Measurements from ENCODE around the gene NFAM1.

Gene NFAM1

DNA sequence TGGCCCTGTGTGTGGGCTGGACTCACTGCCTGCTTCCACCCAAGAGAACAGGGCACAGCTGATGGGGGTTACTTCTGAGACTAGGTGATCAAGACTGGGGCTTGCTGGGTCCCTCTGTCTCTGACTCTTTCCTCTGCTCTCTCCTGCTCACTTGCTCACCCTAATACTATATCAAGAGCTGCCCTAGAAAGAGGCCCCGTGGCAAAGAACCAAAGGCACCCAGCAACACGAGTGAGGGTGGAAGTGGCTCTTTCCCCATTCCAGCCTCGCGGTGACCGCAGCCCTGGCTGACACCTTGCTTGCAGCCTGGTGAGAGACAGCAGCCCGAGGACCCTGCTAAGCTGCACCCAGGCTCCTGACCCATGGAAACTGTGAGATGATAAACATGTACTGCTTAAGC is 20.7 kb upstream of the NFAM1 start:
- Histone ChIP-seq H3K4me3 (ENCODE audit: extremely low read depth, insufficient read depth, low read length, poor library complexity, severe bottlenecking) (no peak overlapping the region), H3K27ac (ENCODE audit: low read depth, low read length, severe bottlenecking) (no peak overlapping the region), H3K36me3 (ENCODE audit: control insufficient read depth, insufficient read depth, low read length) (no peaks in the 10 kb centered on the region), H3K4me1 (ENCODE audit: control insufficient read depth, insufficient read depth, low read length, poor library complexity, severe bottlenecking) (no peaks in the 10 kb centered on the region), H3K9me3 (ENCODE audit: control insufficient read depth, low read length) (no peaks in the 10 kb centered on the region)
- WGBS, 2 experiments (ENCODE audit: insufficient coverage in 2 of 2), result 86 to 90% methylated on average over 4 to 5 of the region's 6 CpGs

- no peak overlapping the region for H3K4me3 ChIP-seq (ENCODE audit: extremely low read depth, insufficient read depth, low read length, poor library complexity, severe bottlenecking)
- 92 to 95% methylated on average over 10 to 11 of the region's 11 CpGs for WGBS, 2 experiments (ENCODE audit: insufficient coverage in 2 of 2)
- H3K36me3 ChIP-seq (ENCODE audit: control insufficient read depth, insufficient read depth, low read length), result no peaks in the 10 kb centered on the region
- H3K9me3 ChIP-seq (ENCODE audit: control insufficient read depth, low read length), result no peaks in the 10 kb centered on the region
- H3K4me1 ChIP-seq (ENCODE audit: control insufficient read depth, insufficient read depth, low read length, poor library complexity, severe bottlenecking), result no peaks in the 10 kb centered on the region
- H3K27ac ChIP-seq (ENCODE audit: low read depth, low read length, severe bottlenecking), result no peak overlapping the region
Observed at GRCh38 chr22:42452456-42452855, 20.3 kb upstream of the NFAM1 start.

DNA sequence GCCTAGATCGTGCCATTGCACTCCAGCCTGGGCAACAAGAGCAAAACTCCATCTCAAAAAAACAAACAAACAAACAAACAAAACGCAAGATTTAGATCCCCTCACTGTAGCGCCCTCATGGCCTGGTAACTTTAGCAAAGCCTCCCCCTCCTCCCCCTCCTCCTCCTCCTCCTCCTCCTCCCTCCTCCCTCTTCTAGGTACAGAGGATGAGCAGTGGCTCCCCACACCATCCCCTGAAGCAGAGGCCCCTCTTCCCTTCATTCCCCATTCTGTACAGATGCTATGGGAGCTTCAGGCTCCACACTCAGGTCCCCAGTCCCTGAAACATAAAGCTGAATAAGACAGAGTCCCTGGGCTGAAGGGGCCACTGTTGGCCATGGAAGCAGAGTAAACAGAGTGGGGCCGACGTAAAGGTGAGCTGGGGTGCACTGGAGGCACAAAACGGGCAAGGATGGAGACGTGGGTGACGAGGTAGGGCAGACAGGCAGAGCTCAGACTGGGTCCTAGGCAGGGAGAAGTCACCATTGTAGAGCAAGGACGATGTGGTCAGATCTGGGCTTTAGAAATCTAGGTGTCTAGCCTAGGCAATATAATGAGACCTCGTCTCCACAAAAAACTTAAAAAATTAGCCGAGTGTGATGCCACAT is 19.4 kb upstream of the NFAM1 start:
- Histone ChIP-seq H3K4me3 (ENCODE audit: extremely low read depth, insufficient read depth, low read length, poor library complexity, severe bottlenecking) (no peak overlapping the region), H3K27ac (ENCODE audit: low read depth, low read length, severe bottlenecking) (no peak overlapping the region), H3K36me3 (ENCODE audit: control insufficient read depth, insufficient read depth, low read length) (no peaks in the 10 kb centered on the region), H3K9me3 (ENCODE audit: control insufficient read depth, low read length) (no peaks in the 10 kb centered on the region), H3K4me1 (ENCODE audit: control insufficient read depth, insufficient read depth, low read length, poor library complexity, severe bottlenecking) (no peaks in the 10 kb centered on the region)
- WGBS, 2 experiments (ENCODE audit: insufficient coverage in 2 of 2), result 85 to 88% methylated on average over 8 to 10 of the region's 11 CpGs

- WGBS, 2 experiments (ENCODE audit: insufficient coverage in 2 of 2), result 87 to 91% methylated on average over 3 to 6 of the region's 6 CpGs
Observed at GRCh38 chr22:42450862-42451261, 18.7 kb upstream of the NFAM1 start.

GRCh38 chr22:42446151-42446550 is 13.9 kb upstream of the NFAM1 start:
- 88 to 100% methylated on average over 3 to 5 of the region's 13 CpGs for WGBS, 2 experiments (ENCODE audit: insufficient coverage in 2 of 2)
- H3K36me3 ChIP-seq (ENCODE audit: control insufficient read depth, insufficient read depth, low read length), result no peaks in the 10 kb centered on the region
- H3K4me3 ChIP-seq (ENCODE audit: extremely low read depth, insufficient read depth, low read length, poor library complexity, severe bottlenecking), result no peak overlapping the region
- H3K4me1 ChIP-seq (ENCODE audit: control insufficient read depth, insufficient read depth, low read length, poor library complexity, severe bottlenecking), result peaks cover 3% of the 10 kb centered on the region
- no peaks in the 10 kb centered on the region for H3K9me3 ChIP-seq (ENCODE audit: control insufficient read depth, low read length)
- H3K27ac ChIP-seq (ENCODE audit: low read depth, low read length, severe bottlenecking), result no peak overlapping the region

More at GRCh38 chr22:42450862-42451261, 18.7 kb upstream of the NFAM1 start:
- Histone ChIP-seq H3K36me3 (ENCODE audit: control insufficient read depth, insufficient read depth, low read length) (no peaks in the 10 kb centered on the region), H3K4me3 (ENCODE audit: extremely low read depth, insufficient read depth, low read length, poor library complexity, severe bottlenecking) (no peak overlapping the region), H3K27ac (ENCODE audit: low read depth, low read length, severe bottlenecking) (no peak overlapping the region), H3K9me3 (ENCODE audit: control insufficient read depth, low read length) (no peaks in the 10 kb centered on the region), H3K4me1 (ENCODE audit: control insufficient read depth, insufficient read depth, low read length, poor library complexity, severe bottlenecking) (no peaks in the 10 kb centered on the region)

DNA sequence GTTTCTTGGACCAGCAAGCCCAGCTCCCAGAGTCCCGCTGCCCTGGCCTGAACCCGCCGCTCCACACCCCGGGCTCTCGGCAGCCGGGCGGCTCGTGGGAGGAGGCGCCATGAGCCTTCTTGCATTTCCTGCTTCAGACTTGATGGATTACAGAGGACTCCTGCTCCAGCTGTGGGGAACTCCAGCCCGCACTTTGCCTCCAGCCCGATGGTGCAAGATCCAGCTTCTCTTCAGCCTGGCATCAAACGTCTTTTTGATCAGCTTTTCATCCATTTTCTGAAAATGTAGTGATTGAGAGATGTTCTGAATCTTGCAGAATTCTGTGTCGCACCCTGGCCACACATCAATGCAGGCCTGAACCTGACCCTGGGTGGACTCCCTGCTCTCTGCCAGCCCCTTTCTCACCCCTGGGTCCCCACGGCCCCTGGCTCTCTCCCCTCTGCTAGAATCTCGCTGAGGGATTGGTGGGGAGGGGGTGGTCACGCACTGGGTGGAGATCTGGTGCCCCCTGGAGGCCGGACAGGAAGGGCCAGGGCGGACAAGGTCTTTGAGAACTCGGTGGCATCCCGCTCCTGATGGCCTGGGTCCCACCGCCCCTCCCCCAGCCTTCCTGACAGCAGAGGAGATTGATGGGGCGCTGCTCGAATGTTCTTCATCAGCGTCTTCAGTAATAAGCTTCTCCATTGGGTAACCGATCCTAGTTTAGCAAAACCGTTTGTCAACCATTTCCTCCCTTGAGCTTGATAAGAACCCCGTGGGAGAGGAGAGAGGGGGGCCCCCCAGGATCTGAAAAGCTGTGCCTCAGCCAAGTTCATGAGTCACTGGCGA is 12.1 kb upstream of the NFAM1 start:
- Histone ChIP-seq H3K4me1 (ENCODE audit: control insufficient read depth, insufficient read depth, low read length, poor library complexity, severe bottlenecking) (peaks cover 3% of the 10 kb centered on the region), H3K9me3 (ENCODE audit: control insufficient read depth, low read length) (no peaks in the 10 kb centered on the region), H3K27ac (ENCODE audit: low read depth, low read length, severe bottlenecking) (peak overlapping the region; percentile 71), H3K36me3 (ENCODE audit: control insufficient read depth, insufficient read depth, low read length) (no peaks in the 10 kb centered on the region), H3K4me3 (ENCODE audit: extremely low read depth, insufficient read depth, low read length, poor library complexity, severe bottlenecking) (peak overlapping the region; percentile 25)
- 7 to 9% methylated on average over 16 to 17 of the region's 28 CpGs for WGBS, 2 experiments (ENCODE audit: insufficient coverage in 2 of 2)

DNA sequence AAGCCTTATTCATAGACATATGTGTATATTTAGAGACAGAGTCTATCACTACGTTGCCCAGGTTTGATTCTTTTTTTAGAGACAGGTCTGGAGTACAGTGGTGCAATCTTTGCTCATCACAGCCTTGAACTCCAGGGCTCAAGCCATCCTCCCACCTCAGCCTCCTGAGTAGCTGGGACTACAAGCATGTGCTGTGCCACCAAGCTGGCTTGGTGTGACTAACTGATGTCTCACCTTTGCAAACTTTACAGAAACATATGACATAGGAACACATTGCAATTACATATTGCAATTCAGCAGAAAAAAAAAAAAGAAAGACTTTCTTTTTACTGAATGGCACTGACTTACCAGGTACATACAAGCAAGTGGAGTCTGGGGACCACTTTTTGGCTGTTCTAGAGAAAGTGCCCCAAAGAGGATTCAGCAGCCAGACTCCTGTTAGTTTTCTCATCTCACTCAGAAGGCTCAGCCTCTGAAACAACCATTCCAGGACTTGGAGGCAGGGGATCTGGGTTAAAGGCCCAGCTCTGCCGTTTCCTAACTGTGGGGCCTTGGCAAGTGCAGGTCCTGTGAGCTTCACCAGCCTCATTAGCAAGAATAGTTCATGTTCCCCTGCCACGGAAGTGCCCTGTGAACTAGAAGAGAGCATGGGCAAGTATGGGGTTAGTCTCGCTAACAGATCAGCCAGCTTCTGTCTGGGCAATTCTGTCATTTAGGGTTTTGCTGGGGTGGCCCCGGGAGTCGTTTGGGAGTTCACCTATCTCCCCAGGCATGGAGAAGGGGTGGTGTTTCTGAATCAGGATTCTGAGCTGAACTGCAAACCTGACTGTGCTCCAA is 11.3 kb upstream of the NFAM1 start:
- 42 to 74% methylated on average over 3 to 5 of the region's 6 CpGs for WGBS, 2 experiments (ENCODE audit: insufficient coverage in 2 of 2)
- Histone ChIP-seq H3K36me3 (ENCODE audit: control insufficient read depth, insufficient read depth, low read length) (no peaks in the 10 kb centered on the region), H3K27ac (ENCODE audit: low read depth, low read length, severe bottlenecking) (no peak overlapping the region), H3K4me3 (ENCODE audit: extremely low read depth, insufficient read depth, low read length, poor library complexity, severe bottlenecking) (peak overlapping the region; percentile 25), H3K9me3 (ENCODE audit: control insufficient read depth, low read length) (no peaks in the 10 kb centered on the region), H3K4me1 (ENCODE audit: control insufficient read depth, insufficient read depth, low read length, poor library complexity, severe bottlenecking) (peaks cover 3% of the 10 kb centered on the region)

GRCh38 chr22:42442748-42443147 is 10.5 kb upstream of the NFAM1 start:
- H3K36me3 ChIP-seq (ENCODE audit: control insufficient read depth, insufficient read depth, low read length), result no peaks in the 10 kb centered on the region
- H3K4me1 ChIP-seq (ENCODE audit: control insufficient read depth, insufficient read depth, low read length, poor library complexity, severe bottlenecking), result peaks cover 3% of the 10 kb centered on the region
- H3K27ac ChIP-seq (ENCODE audit: low read depth, low read length, severe bottlenecking), result no peak overlapping the region
- 96 to 100% methylated on average over 1 to 4 of the region's 4 CpGs for WGBS, 2 experiments (ENCODE audit: insufficient coverage in 2 of 2)
- no peaks in the 10 kb centered on the region for H3K9me3 ChIP-seq (ENCODE audit: control insufficient read depth, low read length)
- no peak overlapping the region for H3K4me3 ChIP-seq (ENCODE audit: extremely low read depth, insufficient read depth, low read length, poor library complexity, severe bottlenecking)

DNA sequence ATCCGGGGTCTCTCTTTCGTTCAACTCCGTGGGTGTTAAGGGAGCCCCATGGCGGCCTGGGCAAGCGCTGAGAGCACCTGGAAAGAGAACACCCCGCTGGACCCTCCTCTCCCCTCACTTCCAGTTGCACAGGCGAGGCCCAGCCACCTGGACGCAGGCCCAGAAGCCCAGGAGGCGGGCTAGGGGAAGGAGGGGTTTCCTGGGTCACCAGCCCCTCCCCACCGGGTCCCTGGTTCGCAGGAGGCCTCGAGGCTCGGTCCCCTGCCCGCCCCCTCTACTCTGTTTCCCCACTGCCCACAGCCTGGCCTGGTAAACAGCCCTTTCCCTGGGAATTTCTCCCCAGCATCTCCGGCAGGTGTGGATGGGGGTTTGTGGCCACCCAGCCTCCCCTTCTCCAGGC is 8.5 kb upstream of the NFAM1 start:
- Histone ChIP-seq H3K4me3 (ENCODE audit: extremely low read depth, insufficient read depth, low read length, poor library complexity, severe bottlenecking) (no peak overlapping the region), H3K9me3 (ENCODE audit: control insufficient read depth, low read length) (no peaks in the 10 kb centered on the region), H3K27ac (ENCODE audit: low read depth, low read length, severe bottlenecking) (no peak overlapping the region), H3K36me3 (ENCODE audit: control insufficient read depth, insufficient read depth, low read length) (no peaks in the 10 kb centered on the region), H3K4me1 (ENCODE audit: control insufficient read depth, insufficient read depth, low read length, poor library complexity, severe bottlenecking) (peaks cover 3% of the 10 kb centered on the region)
- 79 to 81% methylated on average over 5 to 9 of the region's 15 CpGs for WGBS, 2 experiments (ENCODE audit: insufficient coverage in 2 of 2)

GRCh38 chr22:42439821-42440674 is 7.8 kb upstream of the NFAM1 start:
- peaks cover 3% of the 10 kb centered on the region for H3K4me1 ChIP-seq (ENCODE audit: control insufficient read depth, insufficient read depth, low read length, poor library complexity, severe bottlenecking)
- H3K4me3 ChIP-seq (ENCODE audit: extremely low read depth, insufficient read depth, low read length, poor library complexity, severe bottlenecking), result no peak overlapping the region
- H3K27ac ChIP-seq (ENCODE audit: low read depth, low read length, severe bottlenecking), result no peak overlapping the region
- WGBS, 2 experiments (ENCODE audit: insufficient coverage in 2 of 2), result 65% methylated on average over 18 to 20 of the region's 20 CpGs
- H3K36me3 ChIP-seq (ENCODE audit: control insufficient read depth, insufficient read depth, low read length), result no peaks in the 10 kb centered on the region
- H3K9me3 ChIP-seq (ENCODE audit: control insufficient read depth, low read length), result no peaks in the 10 kb centered on the region
